T-helper 9 cell (primary cell): ENCODE measurements around the gene GOLGA6A.
"Not testable (repeated sequence)": the region's sequence is repeated elsewhere in the genome, so short reads cannot be mapped to it uniquely, and the experiment has no call there.

ENCODE experiments used
- DNase-seq: peaks from one replicate; pipeline ENCODE4 v3.0.0-alpha.2; 2020

Gene GOLGA6A

GRCh38 chr15:74099963-74100733 is 17.8 kb upstream of the GOLGA6A start:
- DNase-seq: peak; percentile 38

GRCh38 chr15:74096753-74097474 is 14.6 kb upstream of the GOLGA6A start:
- not testable (repeated sequence) for DNase-seq

GRCh38 chr15:74095610-74096009 is 13.3 kb upstream of the GOLGA6A start:
- DNase-seq: not testable (repeated sequence)

GRCh38 chr15:74094567-74094966 is 12.2 kb upstream of the GOLGA6A start:
- not testable (repeated sequence) for DNase-seq

GRCh38 chr15:74075781-74076180 is 6.6 kb downstream of the GOLGA6A start:
- DNase-seq: not testable (repeated sequence)

GRCh38 chr15:74072614-74073337 is 9.6 kb downstream of the GOLGA6A start:
- peak; percentile 21 for DNase-seq

GRCh38 chr15:74072132-74072531 is 10.2 kb downstream of the GOLGA6A start:
- DNase-seq: not testable (repeated sequence)

GRCh38 chr15:74071645-74072044 is 10.7 kb downstream of the GOLGA6A start:
- not testable (repeated sequence) for DNase-seq

GRCh38 chr15:74065684-74066411 is 16.5 kb downstream of the GOLGA6A start:
- peak; percentile 41 for DNase-seq

GRCh38 chr15:74064822-74065221 is 17.5 kb downstream of the GOLGA6A start:
- not testable (repeated sequence) for DNase-seq

- not testable (repeated sequence) for DNase-seq
Observed at GRCh38 chr15:74064183-74064582, 18.2 kb downstream of the GOLGA6A start.

GRCh38 chr15:74063425-74064146 is 18.8 kb downstream of the GOLGA6A start:
- DNase-seq: not testable (repeated sequence)

GRCh38 chr15:74062671-74063070 is 19.7 kb downstream of the GOLGA6A start:
- DNase-seq: no peak

- DNase-seq: no peak
Observed at GRCh38 chr15:74062236-74062635, 20.1 kb downstream of the GOLGA6A start.

- no peak for DNase-seq
Observed at GRCh38 chr15:74060251-74060650, 22.1 kb downstream of the GOLGA6A start.

GRCh38 chr15:74059050-74059833 is 23.1 kb downstream of the GOLGA6A start:
- not testable (repeated sequence) for DNase-seq

- not testable (repeated sequence) for DNase-seq
Observed at GRCh38 chr15:74056330-74056729, 26.0 kb downstream of the GOLGA6A start.

GRCh38 chr15:74055804-74056203 is 26.5 kb downstream of the GOLGA6A start:
- DNase-seq: no peak

GRCh38 chr15:74053941-74054529 is 28.3 kb downstream of the GOLGA6A start:
- DNase-seq: peak; percentile 57

- DNase-seq: no peak
Observed at GRCh38 chr15:74053517-74053916, 28.8 kb downstream of the GOLGA6A start.
